BLaER1 (cell line): Measurements from ENCODE around the gene XPA.

Experiments used
- H3K27ac ChIP-seq: shearing (Covaris generic); formaldehyde crosslinking; 2 replicates; pipeline ENCODE4 v1.8.1; 2022
- H3K27me3 ChIP-seq: shearing (Covaris generic); formaldehyde crosslinking; 2 replicates; pipeline ENCODE4 v1.8.1; 2022
- H3K36me3 ChIP-seq: shearing (Covaris generic); formaldehyde crosslinking; 2 replicates; pipeline ENCODE4 v1.8.1; 2022
- H3K4me1 ChIP-seq: shearing (Covaris generic); formaldehyde crosslinking; 2 replicates; pipeline ENCODE4 v1.8.1; 2022
- H3K4me2 ChIP-seq: shearing (Covaris generic); formaldehyde crosslinking; 2 replicates; pipeline ENCODE4 v1.8.1; 2022
- H3K4me3 ChIP-seq: shearing (Covaris generic); formaldehyde crosslinking; 2 replicates; pipeline ENCODE4 v1.8.1; 2022
- H3K9ac ChIP-seq: shearing (Covaris generic); formaldehyde crosslinking; 2 replicates; pipeline ENCODE4 v1.8.1; 2022
- H3K9me3 ChIP-seq: shearing (Covaris generic); formaldehyde crosslinking; 2 replicates; pipeline ENCODE4 v1.8.1; 2022
- H4K20me1 ChIP-seq: shearing (Covaris generic); formaldehyde crosslinking; 2 replicates; pipeline ENCODE4 v1.8.1; 2022
- Cebpa-rat ChIP-seq: shearing (Covaris generic); IDR thresholded peaks from 2 replicates; pipeline ENCODE4 v1.8.1; 2022

XPA gene

GRCh38 chr9:97726716-97727115 lies 29.6 kb upstream of the XPA start:
- no peak for TF ChIP-seq Cebpa-rat
- Histone ChIP-seq H3K4me1 (no peaks in the 10 kb centered on the region), H3K9ac (no peak overlapping the region), H3K27ac (no peak overlapping the region), H3K36me3 (no peaks in the 10 kb centered on the region), H3K4me3 (no peak overlapping the region), H3K4me2 (no peak overlapping the region), H3K9me3 (no peaks in the 10 kb centered on the region), H4K20me1 (no peaks in the 10 kb centered on the region), H3K27me3 (no peaks in the 10 kb centered on the region)

- Histone ChIP-seq H3K27me3 (no peaks in the 10 kb centered on the region), H3K4me3 (no peak overlapping the region), H3K4me1 (no peaks in the 10 kb centered on the region), H3K4me2 (no peak overlapping the region), H4K20me1 (no peaks in the 10 kb centered on the region), H3K36me3 (no peaks in the 10 kb centered on the region), H3K27ac (no peak overlapping the region), H3K9me3 (peaks cover 7% of the 10 kb centered on the region; the same call in 1 of the 2 replicates), H3K9ac (no peak overlapping the region)
- TF ChIP-seq Cebpa-rat = no peak
These were observed 26.7 kb upstream of the XPA start for GRCh38 chr9:97723819-97724218.

GRCh38 chr9:97722331-97722730 lies 25.2 kb upstream of the XPA start:
- Histone ChIP-seq H3K4me1 (no peaks in the 10 kb centered on the region), H3K27ac (no peak overlapping the region), H3K4me2 (no peak overlapping the region), H3K9me3 (peaks cover 7% of the 10 kb centered on the region; the same call in 1 of the 2 replicates), H3K36me3 (no peaks in the 10 kb centered on the region), H3K4me3 (no peak overlapping the region), H4K20me1 (no peaks in the 10 kb centered on the region), H3K9ac (no peak overlapping the region), H3K27me3 (no peaks in the 10 kb centered on the region)
- TF ChIP-seq Cebpa-rat = no peak

- Histone ChIP-seq H3K9me3 (peaks cover 7% of the 10 kb centered on the region; the same call in 1 of the 2 replicates), H3K27ac (no peak overlapping the region), H3K36me3 (no peaks in the 10 kb centered on the region), H3K9ac (no peak overlapping the region), H3K27me3 (no peaks in the 10 kb centered on the region), H3K4me1 (no peaks in the 10 kb centered on the region), H3K4me2 (no peak overlapping the region), H4K20me1 (no peaks in the 10 kb centered on the region), H3K4me3 (no peak overlapping the region)
- TF ChIP-seq Cebpa-rat = no peak
These were observed 24.3 kb upstream of the XPA start for GRCh38 chr9:97721396-97721795.

- peaks cover 6% of the 10 kb centered on the region; the same call in 1 of the 2 replicates for H3K4me1 ChIP-seq
- H3K36me3 ChIP-seq = no peaks in the 10 kb centered on the region
- H3K27me3 ChIP-seq = no peaks in the 10 kb centered on the region
- no peak overlapping the region for H3K27ac ChIP-seq
- no peak overlapping the region for H3K4me2 ChIP-seq
- H4K20me1 ChIP-seq = no peaks in the 10 kb centered on the region
- H3K9me3 ChIP-seq = peaks cover 7% of the 10 kb centered on the region; the same call in 1 of the 2 replicates
- TF ChIP-seq Cebpa-rat = no peak
- no peak overlapping the region for H3K9ac ChIP-seq
- no peak overlapping the region for H3K4me3 ChIP-seq
These were observed 20.7 kb upstream of the XPA start for GRCh38 chr9:97717866-97718265.

- Histone ChIP-seq H3K27ac (no peak overlapping the region), H3K27me3 (no peaks in the 10 kb centered on the region), H3K4me3 (no peak overlapping the region), H3K9me3 (no peaks in the 10 kb centered on the region), H4K20me1 (no peaks in the 10 kb centered on the region), H3K4me2 (no peak overlapping the region), H3K4me1 (peaks cover 6% of the 10 kb centered on the region; the same call in 1 of the 2 replicates), H3K36me3 (no peaks in the 10 kb centered on the region), H3K9ac (no peak overlapping the region)
- no peak for TF ChIP-seq Cebpa-rat
These were observed 17.3 kb upstream of the XPA start for GRCh38 chr9:97714435-97714834.

- H3K4me1 ChIP-seq = peaks cover 6% of the 10 kb centered on the region; the same call in 1 of the 2 replicates
- H3K36me3 ChIP-seq = no peaks in the 10 kb centered on the region
- H3K9me3 ChIP-seq = no peaks in the 10 kb centered on the region
- H3K27ac ChIP-seq = no peak overlapping the region
- no peak overlapping the region for H3K4me2 ChIP-seq
- no peaks in the 10 kb centered on the region for H4K20me1 ChIP-seq
- TF ChIP-seq Cebpa-rat = no peak
- H3K4me3 ChIP-seq = no peak overlapping the region
- 0 out of 2 replicates have a peak, but pooled peaks cover 3% of the 10 kb centered on the region for H3K27me3 ChIP-seq
- H3K9ac ChIP-seq = no peak overlapping the region
These were observed 14.1 kb upstream of the XPA start for GRCh38 chr9:97711223-97711626.

- TF ChIP-seq Cebpa-rat = no peak
- H3K36me3 ChIP-seq = no peaks in the 10 kb centered on the region
- H3K4me2 ChIP-seq = no peak overlapping the region
- H3K9me3 ChIP-seq = no peaks in the 10 kb centered on the region
- no peaks in the 10 kb centered on the region for H4K20me1 ChIP-seq
- peaks cover 10% of the 10 kb centered on the region for H3K4me1 ChIP-seq
- H3K27me3 ChIP-seq = 0 out of 2 replicates have a peak, but pooled peaks cover 3% of the 10 kb centered on the region
- no peak overlapping the region for H3K9ac ChIP-seq
- H3K27ac ChIP-seq = no peak overlapping the region
- H3K4me3 ChIP-seq = no peak overlapping the region
These were observed 13.4 kb upstream of the XPA start for GRCh38 chr9:97710356-97711222.

- H3K9me3 ChIP-seq = no peaks in the 10 kb centered on the region
- no peak overlapping the region for H3K4me3 ChIP-seq
- H3K27me3 ChIP-seq = peaks cover 3% of the 10 kb centered on the region; the same call in 1 of the 2 replicates
- H3K4me1 ChIP-seq = peaks cover 11% of the 10 kb centered on the region
- H3K9ac ChIP-seq = no peak overlapping the region
- H3K36me3 ChIP-seq = no peaks in the 10 kb centered on the region
- TF ChIP-seq Cebpa-rat = no peak
- no peak overlapping the region for H3K27ac ChIP-seq
- H3K4me2 ChIP-seq = no peak overlapping the region
- no peaks in the 10 kb centered on the region for H4K20me1 ChIP-seq
These were observed 9.1 kb upstream of the XPA start for GRCh38 chr9:97706246-97706645.

- Histone ChIP-seq H4K20me1 (no peaks in the 10 kb centered on the region), H3K4me1 (peaks cover 11% of the 10 kb centered on the region), H3K9ac (no peak overlapping the region), H3K36me3 (no peaks in the 10 kb centered on the region), H3K4me2 (peak overlapping the region; percentile 33), H3K27me3 (peaks cover 3% of the 10 kb centered on the region; the same call in 1 of the 2 replicates), H3K27ac (no peak overlapping the region), H3K9me3 (no peaks in the 10 kb centered on the region), H3K4me3 (no peak overlapping the region)
- no peak for TF ChIP-seq Cebpa-rat
These were observed 8.3 kb upstream of the XPA start for GRCh38 chr9:97705354-97705950.
